K562 (cell line): ENCODE results near the gene HS3ST3B1. TPM values are rescaled to one million over a fixed set of nuclear protein-coding genes. Genes with fewer than 3 reads are reported as not detected.
A peak's percentile ranks its signal among the peaks of the same experiment; 100 is the strongest.

Experiments
- ATAC-seq: fragments of 200-7000 bp; cut with Tn5 transposase; 3 replicates; pipeline ENCODE4 v1.9.1; 2020; ENCODE audit warnings: moderate library complexity
- BruUV-seq: library from RNA; stranded (reverse); fragments of 400-500 nt; replicated peaks from 2 replicates; lab custom pipeline; 2021; lab: Mats Ljungman, UMichigan
- CTCF ChIA-PET: fragments of 300-600 bp; formaldehyde crosslinking; extraction: SDS; loops from one replicate; lab custom pipeline; 2021; ENCODE audit warnings: low intra/inter-chr PET ratio; lab: Yijun Ruan, JAX
- POLR2A ChIA-PET: fragments of 300-600, 350-650 bp; sonication (Branson Sonifier 250); formaldehyde crosslinking; extraction: SDS; loops from one replicate; lab custom pipeline; 2021; ENCODE audit warnings: antibody characterized with exemption, inconsistent platforms; lab: Yijun Ruan, JAX
- DNase-seq, 4 experiments: peaks; one replicate each; pipeline versions ENCODE4 v3.0.0 to v3.0.0-alpha.2; 2011 to 2018; ENCODE audit warnings: low spot score in 3 of 4, mixed read lengths in 3 of 4; ENCODE audit errors: extremely low read depth in 1 of 4
- FAIRE-seq: peaks from 2 replicates; lab custom pipeline; 2011; peaks lifted over from hg19 to GRCh38; lab: Jason Lieb, UNC
- H2AFZ ChIP-seq: 2 replicates; pipeline ENCODE4 v1.6.0; 2011; ENCODE audit warnings: low read depth, low read length, control low read depth, inconsistent platforms
- H3K27ac ChIP-seq: fragments of 200-600 bp; 3 replicates; pipeline ENCODE4 v1.8.0; 2011; ENCODE audit warnings: low read depth, mild to moderate bottlenecking, control low read depth, inconsistent platforms, low read length, moderate library complexity, mixed read lengths; ENCODE audit errors: extremely low read depth
- H3K27me3 ChIP-seq, 2 experiments: fragments of 300-600 bp in 1 of 2; 2 replicates in 1 of 2; 3 replicates in 1 of 2; pipeline versions ENCODE4 v1.6.0 to v1.8.0; 2011; ENCODE audit warnings: inconsistent platforms in 2 of 2, low read length in 2 of 2, mild to moderate bottlenecking in 1 of 2, mixed read lengths in 1 of 2, moderate library complexity in 1 of 2; ENCODE audit not compliant: control insufficient read depth in 2 of 2, insufficient read depth in 2 of 2
- H3K36me3 ChIP-seq: fragments of 300-600 bp; 3 replicates; pipeline ENCODE4 v1.8.0; 2011; ENCODE audit warnings: mild to moderate bottlenecking, low read length, inconsistent platforms; ENCODE audit not compliant: control insufficient read depth, insufficient read depth
- H3K4me1 ChIP-seq, 2 experiments: fragments of 200-600 bp in 1 of 2; replicated peaks in 1 of 2; 2 replicates in 1 of 2; 3 replicates in 1 of 2; pipeline versions ENCODE4 v1.5.1 to v1.8.0; 2011; ENCODE audit warnings: inconsistent platforms in 2 of 2, low read length in 2 of 2, mild to moderate bottlenecking in 1 of 2, mixed read lengths in 1 of 2, moderate library complexity in 1 of 2; ENCODE audit not compliant: control insufficient read depth in 2 of 2, insufficient read depth in 2 of 2
- H3K4me2 ChIP-seq: 2 replicates; pipeline ENCODE4 v1.6.1; 2011; ENCODE audit warnings: low read length, control low read depth, inconsistent platforms, mixed read lengths; ENCODE audit not compliant: insufficient read depth
- H3K4me3 ChIP-seq: fragments of 200-600 bp; sonication (generic), shearing (Covaris generic); 2 replicates; pipeline ENCODE4 v1.5.1; 2016; ENCODE audit warnings: control low read depth, inconsistent platforms
- H3K79me2 ChIP-seq: fragments of 200-600 bp; 3 replicates; pipeline ENCODE4 v1.8.0; 2011; ENCODE audit warnings: low read length, inconsistent platforms; ENCODE audit not compliant: control insufficient read depth, insufficient read depth
- H3K9ac ChIP-seq, 2 experiments: 2 replicates each; pipeline versions ENCODE4 v1.6.0 to v1.6.1; 2011; ENCODE audit warnings: low read depth in 2 of 2, low read length in 2 of 2, control low read depth in 1 of 2, inconsistent platforms in 1 of 2, mild to moderate bottlenecking in 1 of 2, mixed read lengths in 1 of 2; ENCODE audit not compliant: insufficient read depth in 1 of 2
- H3K9me1 ChIP-seq: one replicate; pipeline ENCODE4 v1.6.0; 2011; ENCODE audit warnings: inconsistent platforms, mild to moderate bottlenecking, low read length, moderate library complexity; ENCODE audit not compliant: control insufficient read depth, insufficient read depth
- H3K9me3 ChIP-seq: replicated peaks from 2 replicates; pipeline ENCODE4 v1.5.1; 2011; ENCODE audit warnings: low read depth, low read length, inconsistent platforms; ENCODE audit not compliant: control insufficient read depth, insufficient read depth
- H4K20me1 ChIP-seq: replicated peaks from 2 replicates; pipeline ENCODE4 v1.6.1; 2011; ENCODE audit warnings: low read length, inconsistent platforms, mixed read lengths; ENCODE audit not compliant: control insufficient read depth, insufficient read depth
- BACH1 ChIP-seq: fragments of 200-800 bp; sonication (Bioruptor generic); IDR thresholded peaks from 2 replicates; pipeline ENCODE4 v1.6.1; 2016; ENCODE audit warnings: missing genetic modification characterization, missing compliant biosample characterization
- PTBP1 ChIP-seq: fragments of 200-400 bp; formaldehyde crosslinking; IDR thresholded peaks from 2 replicates; pipeline ENCODE4 v1.6.1; 2017; ENCODE audit warnings: low read depth, low read length
- RBM39 ChIP-seq: fragments of 200-400 bp; formaldehyde crosslinking; optimal IDR thresholded peaks from 2 replicates; pipeline ENCODE3; 2018; ENCODE audit warnings: low read depth, low read length
- TEAD2 ChIP-seq: fragments of 450-650 bp; IDR thresholded peaks from 2 replicates; pipeline ENCODE4 v1.6.1; 2016; ENCODE audit warnings: missing genetic modification characterization, control low read depth, missing compliant biosample characterization
- TSC22D4 ChIP-seq: fragments of 450-650 bp; IDR thresholded peaks from 2 replicates; pipeline ENCODE4 v1.6.1; 2016; ENCODE audit warnings: missing genetic modification characterization, missing biosample characterization, control low read depth
- ZC3H4 ChIP-seq: sonication (generic); formaldehyde crosslinking; IDR thresholded peaks from 2 replicates; pipeline ENCODE4 v1.9.0; 2021; ENCODE audit warnings: missing genetic modification reagents, borderline replicate concordance
- WGBS: fragments of 100-300 bp; shearing (Covaris generic); methylation state at CpG from one replicate; pipeline ENCODE4 v1.1.6; 2016; ENCODE audit warnings: low coverage, mixed read lengths; ENCODE audit not compliant: insufficient coverage; ENCODE audit errors: missing lambda C conversion rate; 5-methylcytosine and 5-hydroxymethylcytosine counted together
- in situ Hi-C: fragments of 300-500 bp; cut with MboI; formaldehyde crosslinking; loops from 4 replicates; pipeline ENCODE4 v1.15.0; 2018; ENCODE audit warnings: inconsistent platforms, mixed read lengths
- intact Hi-C: fragments of 100-400 bp; cut with micrococcal nuclease; formaldehyde crosslinking; loops from 2 replicates; pipeline ENCODE4 v1.14.2; 2022
- polyA plus RNA-seq, 8 experiments: library from polyadenylated mRNA; depleted of rRNA in 4 of 8; stranded (reverse) in 5 of 8; unstranded in 3 of 8; fragments of >200 nt; fragmentation: Nextera tagmentation in 2 of 8; fragmentation: Illumina TruSeq in 1 of 8; extraction: Ambion mirVana in 2 of 8; extraction: Trizol in 1 of 8; gene quantifications; 2 replicates each; pipeline versions ENCODE4 v1.2.1 to v1.2.3, GENCODE V29; 2011 to 2014; ENCODE audit warnings: inconsistent platforms in 1 of 8, missing spikeins in 1 of 8
- total RNA-seq, 7 experiments: library from RNA; depleted of rRNA in 6 of 7; stranded (reverse); fragments of >200 nt in 6 of 7; fragmentation: Illumina TruSeq in 2 of 7; extraction: Trizol in 2 of 7; gene quantifications; 2 replicates each; pipeline versions ENCODE4 v1.2.1 to v1.2.3, GENCODE V29; 2011 to 2021; ENCODE audit warnings: low replicate concordance in 1 of 7
- TF ChIP-seq, protein P1 (sequence below): fragments of 450-650 bp; conservative IDR thresholded peaks from 2 replicates; pipeline ENCODE4 v1.6.1; 2016; ENCODE audit warnings: missing genetic modification characterization, low read depth, mild to moderate bottlenecking, control low read depth, missing compliant biosample characterization
- TF ChIP-seq, protein P2 (sequence below): fragments of 450-650 bp; IDR thresholded peaks from 2 replicates; pipeline ENCODE4 v1.6.1; 2016; ENCODE audit warnings: mild to moderate bottlenecking, moderate library complexity
- TF ChIP-seq, protein P3 (sequence below): fragments of 450-650 bp; conservative IDR thresholded peaks from 2 replicates; pipeline ENCODE4 v1.6.1; 2016; ENCODE audit warnings: missing genetic modification characterization, low read depth, mild to moderate bottlenecking, missing compliant biosample characterization, moderate library complexity

Gene HS3ST3B1
- total and polyA plus RNA-seq, 9 of the 15 experiments (the other 6 are each of a cell fraction or from before 2014, with no cell fraction given) = 1.9 to 12.9 (median 3.7) TPM

DNA sequence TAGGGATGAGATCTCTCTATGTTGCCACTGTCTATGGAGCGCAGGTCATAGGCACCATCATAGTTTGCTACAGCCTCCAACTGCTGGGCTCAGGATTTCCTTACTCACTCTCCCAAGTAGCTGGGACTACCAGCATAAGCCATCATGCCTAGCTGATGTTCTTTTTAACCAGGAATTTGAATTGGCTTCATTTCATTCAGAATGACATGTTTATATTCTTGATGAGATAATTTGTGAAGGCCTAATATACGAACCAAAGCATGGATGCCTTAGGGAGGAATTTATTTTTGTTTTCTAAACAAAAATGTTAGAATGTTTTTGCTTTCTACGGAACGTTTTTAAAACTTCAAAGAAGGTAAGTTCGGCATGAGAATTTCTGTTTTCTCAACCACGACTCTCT is 71.6 kb downstream of the HS3ST3B1 start:
- CTCF ChIA-PET = no interaction called here
- POLR2A ChIA-PET = no interaction called here
- H3K36me3 ChIP-seq = no peaks in the 10 kb centered on the region
- TF ChIP-seq TEAD2 (tag) (no peak), ZC3H4 (CRISPR knock-in tag) (no peak), TSC22D4 (no peak), RBM39 (no peak), BACH1 (no peak), PTBP1 (no peak)
- TF ChIP-seq, protein P1, sequence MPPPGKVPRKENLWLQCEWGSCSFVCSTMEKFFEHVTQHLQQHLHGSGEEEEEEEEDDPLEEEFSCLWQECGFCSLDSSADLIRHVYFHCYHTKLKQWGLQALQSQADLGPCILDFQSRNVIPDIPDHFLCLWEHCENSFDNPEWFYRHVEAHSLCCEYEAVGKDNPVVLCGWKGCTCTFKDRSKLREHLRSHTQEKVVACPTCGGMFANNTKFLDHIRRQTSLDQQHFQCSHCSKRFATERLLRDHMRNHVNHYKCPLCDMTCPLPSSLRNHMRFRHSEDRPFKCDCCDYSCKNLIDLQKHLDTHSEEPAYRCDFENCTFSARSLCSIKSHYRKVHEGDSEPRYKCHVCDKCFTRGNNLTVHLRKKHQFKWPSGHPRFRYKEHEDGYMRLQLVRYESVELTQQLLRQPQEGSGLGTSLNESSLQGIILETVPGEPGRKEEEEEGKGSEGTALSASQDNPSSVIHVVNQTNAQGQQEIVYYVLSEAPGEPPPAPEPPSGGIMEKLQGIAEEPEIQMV (tag) = no peak
- TF ChIP-seq, protein P2, sequence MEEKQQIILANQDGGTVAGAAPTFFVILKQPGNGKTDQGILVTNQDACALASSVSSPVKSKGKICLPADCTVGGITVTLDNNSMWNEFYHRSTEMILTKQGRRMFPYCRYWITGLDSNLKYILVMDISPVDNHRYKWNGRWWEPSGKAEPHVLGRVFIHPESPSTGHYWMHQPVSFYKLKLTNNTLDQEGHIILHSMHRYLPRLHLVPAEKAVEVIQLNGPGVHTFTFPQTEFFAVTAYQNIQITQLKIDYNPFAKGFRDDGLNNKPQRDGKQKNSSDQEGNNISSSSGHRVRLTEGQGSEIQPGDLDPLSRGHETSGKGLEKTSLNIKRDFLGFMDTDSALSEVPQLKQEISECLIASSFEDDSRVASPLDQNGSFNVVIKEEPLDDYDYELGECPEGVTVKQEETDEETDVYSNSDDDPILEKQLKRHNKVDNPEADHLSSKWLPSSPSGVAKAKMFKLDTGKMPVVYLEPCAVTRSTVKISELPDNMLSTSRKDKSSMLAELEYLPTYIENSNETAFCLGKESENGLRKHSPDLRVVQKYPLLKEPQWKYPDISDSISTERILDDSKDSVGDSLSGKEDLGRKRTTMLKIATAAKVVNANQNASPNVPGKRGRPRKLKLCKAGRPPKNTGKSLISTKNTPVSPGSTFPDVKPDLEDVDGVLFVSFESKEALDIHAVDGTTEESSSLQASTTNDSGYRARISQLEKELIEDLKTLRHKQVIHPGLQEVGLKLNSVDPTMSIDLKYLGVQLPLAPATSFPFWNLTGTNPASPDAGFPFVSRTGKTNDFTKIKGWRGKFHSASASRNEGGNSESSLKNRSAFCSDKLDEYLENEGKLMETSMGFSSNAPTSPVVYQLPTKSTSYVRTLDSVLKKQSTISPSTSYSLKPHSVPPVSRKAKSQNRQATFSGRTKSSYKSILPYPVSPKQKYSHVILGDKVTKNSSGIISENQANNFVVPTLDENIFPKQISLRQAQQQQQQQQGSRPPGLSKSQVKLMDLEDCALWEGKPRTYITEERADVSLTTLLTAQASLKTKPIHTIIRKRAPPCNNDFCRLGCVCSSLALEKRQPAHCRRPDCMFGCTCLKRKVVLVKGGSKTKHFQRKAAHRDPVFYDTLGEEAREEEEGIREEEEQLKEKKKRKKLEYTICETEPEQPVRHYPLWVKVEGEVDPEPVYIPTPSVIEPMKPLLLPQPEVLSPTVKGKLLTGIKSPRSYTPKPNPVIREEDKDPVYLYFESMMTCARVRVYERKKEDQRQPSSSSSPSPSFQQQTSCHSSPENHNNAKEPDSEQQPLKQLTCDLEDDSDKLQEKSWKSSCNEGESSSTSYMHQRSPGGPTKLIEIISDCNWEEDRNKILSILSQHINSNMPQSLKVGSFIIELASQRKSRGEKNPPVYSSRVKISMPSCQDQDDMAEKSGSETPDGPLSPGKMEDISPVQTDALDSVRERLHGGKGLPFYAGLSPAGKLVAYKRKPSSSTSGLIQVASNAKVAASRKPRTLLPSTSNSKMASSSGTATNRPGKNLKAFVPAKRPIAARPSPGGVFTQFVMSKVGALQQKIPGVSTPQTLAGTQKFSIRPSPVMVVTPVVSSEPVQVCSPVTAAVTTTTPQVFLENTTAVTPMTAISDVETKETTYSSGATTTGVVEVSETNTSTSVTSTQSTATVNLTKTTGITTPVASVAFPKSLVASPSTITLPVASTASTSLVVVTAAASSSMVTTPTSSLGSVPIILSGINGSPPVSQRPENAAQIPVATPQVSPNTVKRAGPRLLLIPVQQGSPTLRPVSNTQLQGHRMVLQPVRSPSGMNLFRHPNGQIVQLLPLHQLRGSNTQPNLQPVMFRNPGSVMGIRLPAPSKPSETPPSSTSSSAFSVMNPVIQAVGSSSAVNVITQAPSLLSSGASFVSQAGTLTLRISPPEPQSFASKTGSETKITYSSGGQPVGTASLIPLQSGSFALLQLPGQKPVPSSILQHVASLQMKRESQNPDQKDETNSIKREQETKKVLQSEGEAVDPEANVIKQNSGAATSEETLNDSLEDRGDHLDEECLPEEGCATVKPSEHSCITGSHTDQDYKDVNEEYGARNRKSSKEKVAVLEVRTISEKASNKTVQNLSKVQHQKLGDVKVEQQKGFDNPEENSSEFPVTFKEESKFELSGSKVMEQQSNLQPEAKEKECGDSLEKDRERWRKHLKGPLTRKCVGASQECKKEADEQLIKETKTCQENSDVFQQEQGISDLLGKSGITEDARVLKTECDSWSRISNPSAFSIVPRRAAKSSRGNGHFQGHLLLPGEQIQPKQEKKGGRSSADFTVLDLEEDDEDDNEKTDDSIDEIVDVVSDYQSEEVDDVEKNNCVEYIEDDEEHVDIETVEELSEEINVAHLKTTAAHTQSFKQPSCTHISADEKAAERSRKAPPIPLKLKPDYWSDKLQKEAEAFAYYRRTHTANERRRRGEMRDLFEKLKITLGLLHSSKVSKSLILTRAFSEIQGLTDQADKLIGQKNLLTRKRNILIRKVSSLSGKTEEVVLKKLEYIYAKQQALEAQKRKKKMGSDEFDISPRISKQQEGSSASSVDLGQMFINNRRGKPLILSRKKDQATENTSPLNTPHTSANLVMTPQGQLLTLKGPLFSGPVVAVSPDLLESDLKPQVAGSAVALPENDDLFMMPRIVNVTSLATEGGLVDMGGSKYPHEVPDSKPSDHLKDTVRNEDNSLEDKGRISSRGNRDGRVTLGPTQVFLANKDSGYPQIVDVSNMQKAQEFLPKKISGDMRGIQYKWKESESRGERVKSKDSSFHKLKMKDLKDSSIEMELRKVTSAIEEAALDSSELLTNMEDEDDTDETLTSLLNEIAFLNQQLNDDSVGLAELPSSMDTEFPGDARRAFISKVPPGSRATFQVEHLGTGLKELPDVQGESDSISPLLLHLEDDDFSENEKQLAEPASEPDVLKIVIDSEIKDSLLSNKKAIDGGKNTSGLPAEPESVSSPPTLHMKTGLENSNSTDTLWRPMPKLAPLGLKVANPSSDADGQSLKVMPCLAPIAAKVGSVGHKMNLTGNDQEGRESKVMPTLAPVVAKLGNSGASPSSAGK = no peak
- TF ChIP-seq, protein P3, sequence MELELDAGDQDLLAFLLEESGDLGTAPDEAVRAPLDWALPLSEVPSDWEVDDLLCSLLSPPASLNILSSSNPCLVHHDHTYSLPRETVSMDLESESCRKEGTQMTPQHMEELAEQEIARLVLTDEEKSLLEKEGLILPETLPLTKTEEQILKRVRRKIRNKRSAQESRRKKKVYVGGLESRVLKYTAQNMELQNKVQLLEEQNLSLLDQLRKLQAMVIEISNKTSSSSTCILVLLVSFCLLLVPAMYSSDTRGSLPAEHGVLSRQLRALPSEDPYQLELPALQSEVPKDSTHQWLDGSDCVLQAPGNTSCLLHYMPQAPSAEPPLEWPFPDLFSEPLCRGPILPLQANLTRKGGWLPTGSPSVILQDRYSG (tag) = no peak

More for the DNA sequence above, 71.6 kb downstream of the HS3ST3B1 start:
- peak overlapping the region; percentile 69; the same call in 1 of the 3 replicates for H3K27ac ChIP-seq
- intact Hi-C loops = no loop called here
- no peaks in the 10 kb centered on the region for H3K79me2 ChIP-seq
- peaks cover 5 to 7% of the 10 kb centered on the region in 2 experiments; a peak in 4 of 5 replicates for H3K4me1 ChIP-seq
- H4K20me1 ChIP-seq = no peaks in the 10 kb centered on the region
- in situ Hi-C loops = no loop called here
- no peaks in the 10 kb centered on the region for H3K27me3 ChIP-seq
- no peak overlapping the region for H3K9ac ChIP-seq
- no peak for FAIRE-seq
- H3K4me3 ChIP-seq = no peak overlapping the region
- peak overlapping the region; percentile 87 for H2AFZ ChIP-seq
- no TSS peak for BruUV-seq
- DNase-seq = no peak
- no peak overlapping the region; the same call in 1 of the 2 replicates for H3K4me2 ChIP-seq
- no peaks in the 10 kb centered on the region for H3K9me1 ChIP-seq
- H3K9me3 ChIP-seq = no peaks in the 10 kb centered on the region
- ATAC-seq = no peak
- 59% methylated on average over 5 of the region's 6 CpGs for WGBS
